Neural progenitor cell (in vitro differentiated cells): ENCODE results near the gene TRIM3.

Experiments used
- EZH2 ChIP-seq: fragments of 200-600 bp; sonication (generic); IDR thresholded peaks from 2 replicates; pipeline ENCODE4 v1.6.1; 2017; ENCODE audit warnings: antibody characterized with exemption, mild to moderate bottlenecking, moderate library complexity
- TF ChIP-seq, protein P1 (sequence below): fragments of 200-600 bp; sonication (generic); IDR thresholded peaks from 2 replicates; pipeline ENCODE4 v1.5.1; 2017; ENCODE audit warnings: antibody characterized with exemption, mild to moderate bottlenecking

DNA sequence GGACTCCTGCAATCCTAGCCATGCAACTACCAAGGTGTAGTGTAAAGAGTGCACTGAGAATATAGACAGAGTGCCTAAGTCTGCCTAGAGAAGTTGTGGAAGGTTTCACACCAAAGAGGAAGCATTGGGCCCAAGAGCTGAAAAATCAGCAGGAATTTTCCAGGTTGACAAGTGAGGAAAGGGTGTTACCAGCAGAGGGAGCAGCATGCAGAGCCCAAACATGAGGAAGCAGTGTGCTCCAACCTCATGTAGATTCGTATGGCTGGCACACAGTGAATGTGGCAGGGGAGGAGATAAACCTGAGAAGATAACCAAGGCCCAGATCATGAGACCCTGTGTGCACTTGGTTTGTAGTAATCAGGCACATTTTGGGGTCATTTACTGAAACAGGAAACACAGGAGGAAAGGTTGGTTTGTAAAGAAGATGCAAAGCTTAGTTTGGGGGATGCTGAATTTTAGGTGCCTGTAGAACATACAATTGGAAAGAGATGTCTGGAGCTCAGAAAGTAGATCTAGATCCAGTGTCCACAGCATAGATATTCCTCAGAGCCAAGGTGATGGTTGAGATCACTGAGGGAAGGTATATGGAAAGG is 34.7 kb downstream of the TRIM3 start:
- TF ChIP-seq, protein P1, sequence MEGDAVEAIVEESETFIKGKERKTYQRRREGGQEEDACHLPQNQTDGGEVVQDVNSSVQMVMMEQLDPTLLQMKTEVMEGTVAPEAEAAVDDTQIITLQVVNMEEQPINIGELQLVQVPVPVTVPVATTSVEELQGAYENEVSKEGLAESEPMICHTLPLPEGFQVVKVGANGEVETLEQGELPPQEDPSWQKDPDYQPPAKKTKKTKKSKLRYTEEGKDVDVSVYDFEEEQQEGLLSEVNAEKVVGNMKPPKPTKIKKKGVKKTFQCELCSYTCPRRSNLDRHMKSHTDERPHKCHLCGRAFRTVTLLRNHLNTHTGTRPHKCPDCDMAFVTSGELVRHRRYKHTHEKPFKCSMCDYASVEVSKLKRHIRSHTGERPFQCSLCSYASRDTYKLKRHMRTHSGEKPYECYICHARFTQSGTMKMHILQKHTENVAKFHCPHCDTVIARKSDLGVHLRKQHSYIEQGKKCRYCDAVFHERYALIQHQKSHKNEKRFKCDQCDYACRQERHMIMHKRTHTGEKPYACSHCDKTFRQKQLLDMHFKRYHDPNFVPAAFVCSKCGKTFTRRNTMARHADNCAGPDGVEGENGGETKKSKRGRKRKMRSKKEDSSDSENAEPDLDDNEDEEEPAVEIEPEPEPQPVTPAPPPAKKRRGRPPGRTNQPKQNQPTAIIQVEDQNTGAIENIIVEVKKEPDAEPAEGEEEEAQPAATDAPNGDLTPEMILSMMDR: peak; percentile 77
- TF ChIP-seq EZH2: no peak
